RPMI7951 (cell line): ENCODE data around the gene GPC1. TPM values are rescaled to one million over a fixed set of nuclear protein-coding genes. Genes with fewer than 3 reads are reported as not detected.

Experiments
- DNase-seq: peaks from one replicate; pipeline ENCODE4 v3.0.0-alpha.2; 2012; ENCODE audit warnings: low read depth
- total RNA-seq: library from RNA; depleted of rRNA; stranded (reverse); fragments of >200 nt; shearing (Covaris generic); gene quantifications from 2 replicates; pipeline ENCODE4 v1.2.3, GENCODE V29; 2014

The GPC1 gene
- total RNA-seq, 1 experiment from 2014 or later, result 13.9 TPM

DNA sequence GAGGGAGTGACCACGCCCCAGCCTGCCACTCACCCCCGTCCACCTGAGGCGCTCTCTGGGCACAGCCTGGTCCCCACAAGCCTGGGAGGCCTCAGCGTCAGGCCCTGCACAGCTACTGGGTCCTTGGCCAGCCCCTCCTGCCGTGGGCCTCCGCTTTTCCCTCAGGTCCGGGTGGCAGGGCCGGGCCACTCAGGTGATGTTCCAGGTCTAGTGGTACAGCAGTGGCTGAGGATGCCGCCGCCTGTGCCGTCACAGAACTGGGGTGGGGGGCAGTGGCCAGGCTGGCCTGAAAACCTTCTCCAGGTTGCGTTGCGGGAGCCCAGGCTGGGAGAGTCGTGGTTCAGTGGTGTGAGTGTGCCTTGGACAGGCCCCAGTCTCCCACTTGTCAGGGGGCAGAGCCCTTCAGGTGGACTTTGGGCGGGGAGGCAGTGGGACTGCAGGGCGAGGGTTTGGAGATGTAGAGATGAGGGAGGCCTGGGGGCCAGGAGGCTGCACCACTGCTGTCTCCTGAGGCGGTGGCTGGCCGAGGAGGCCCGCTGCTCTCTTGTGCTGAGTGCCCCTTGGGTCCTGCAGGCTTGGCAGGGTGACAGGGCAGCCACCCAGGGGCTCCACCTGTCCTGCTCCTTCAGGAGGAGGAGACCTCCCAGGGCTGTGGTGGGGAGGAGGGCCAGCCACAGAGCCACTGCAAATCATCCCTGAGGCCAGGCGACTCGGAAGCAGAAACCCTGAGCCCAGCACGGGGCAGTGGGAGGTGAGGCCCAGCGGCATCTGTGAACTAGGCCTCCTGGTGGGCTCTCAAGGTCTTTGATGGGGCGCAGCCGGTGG, 7.6 kb downstream of the GPC1 start:
- DNase-seq, result no peak

DNA sequence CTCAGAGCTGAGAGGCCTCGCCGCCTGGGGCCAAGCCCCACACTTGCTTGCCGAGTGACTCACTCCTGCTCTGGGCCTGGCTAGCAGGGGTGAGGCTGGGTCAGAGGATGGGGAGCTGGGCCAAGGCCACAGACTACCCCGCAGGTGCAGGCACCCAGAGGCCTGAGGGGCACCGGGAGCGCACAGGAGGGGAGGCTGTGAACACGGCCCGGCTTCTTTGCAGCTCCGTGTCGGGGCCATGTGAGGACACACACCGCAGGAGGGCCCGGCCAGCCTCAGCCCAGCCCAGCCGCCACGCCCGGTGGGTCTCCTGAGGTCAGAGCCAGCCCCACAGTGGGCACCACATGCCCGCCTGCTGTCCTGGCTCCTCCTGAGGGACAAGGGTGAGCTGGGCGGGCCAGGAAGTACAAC, 8.4 kb downstream of the GPC1 start:
- DNase-seq, result no peak

GRCh38 chr2:240444464-240444863, 9.0 kb downstream of the GPC1 start:
- DNase-seq, result no peak

- no peak for DNase-seq
These were observed 10.6 kb downstream of the GPC1 start for GRCh38 chr2:240445961-240446663.

DNA sequence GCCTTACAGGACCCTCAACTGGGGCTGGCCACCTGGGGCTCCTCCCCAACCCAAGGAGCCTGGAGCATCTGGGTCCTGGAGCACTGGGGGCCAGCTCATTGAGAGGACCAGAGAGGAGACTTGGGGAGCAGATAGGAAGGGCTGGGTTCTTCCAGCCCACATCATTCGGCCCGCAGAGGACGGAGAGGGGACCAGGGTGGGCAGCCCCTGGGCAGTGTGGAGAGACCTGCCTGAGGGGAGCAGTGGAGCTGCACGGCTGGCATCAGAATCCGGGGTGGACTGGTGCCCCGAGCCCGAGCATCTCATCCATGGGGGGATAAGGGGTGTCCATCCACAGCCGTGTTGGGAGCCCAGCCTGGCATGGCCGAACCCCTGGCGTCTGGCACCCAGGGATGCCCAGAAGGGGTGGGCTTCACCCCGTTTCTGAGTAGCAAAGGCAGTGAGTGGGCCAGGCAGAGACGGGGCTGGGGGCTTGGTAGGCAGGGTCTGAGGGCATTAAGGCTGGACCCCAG, 11.3 kb downstream of the GPC1 start:
- no peak for DNase-seq

GRCh38 chr2:240447331-240447730, 11.9 kb downstream of the GPC1 start:
- DNase-seq, result no peak

DNA sequence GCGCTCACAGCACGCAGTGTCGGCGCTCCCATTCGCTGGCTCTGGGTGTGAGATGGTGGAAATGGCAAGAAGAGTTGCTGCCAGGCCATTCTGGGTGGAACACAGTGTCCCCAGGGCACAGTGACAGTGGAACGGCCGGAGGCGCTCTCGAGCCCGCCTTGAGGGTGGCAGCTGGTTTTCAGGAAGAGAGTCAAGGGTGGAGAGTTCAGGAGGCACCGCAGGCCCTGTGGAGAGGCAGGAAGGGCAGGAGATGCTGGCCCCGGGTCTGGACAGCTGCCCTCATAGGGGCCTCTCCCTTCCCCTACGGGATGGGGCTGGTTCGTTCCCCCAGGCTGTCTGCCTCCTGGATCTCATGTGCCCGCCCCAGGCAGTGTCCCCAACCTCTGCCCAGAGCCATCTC, 12.5 kb downstream of the GPC1 start:
- DNase-seq, result no peak

DNA sequence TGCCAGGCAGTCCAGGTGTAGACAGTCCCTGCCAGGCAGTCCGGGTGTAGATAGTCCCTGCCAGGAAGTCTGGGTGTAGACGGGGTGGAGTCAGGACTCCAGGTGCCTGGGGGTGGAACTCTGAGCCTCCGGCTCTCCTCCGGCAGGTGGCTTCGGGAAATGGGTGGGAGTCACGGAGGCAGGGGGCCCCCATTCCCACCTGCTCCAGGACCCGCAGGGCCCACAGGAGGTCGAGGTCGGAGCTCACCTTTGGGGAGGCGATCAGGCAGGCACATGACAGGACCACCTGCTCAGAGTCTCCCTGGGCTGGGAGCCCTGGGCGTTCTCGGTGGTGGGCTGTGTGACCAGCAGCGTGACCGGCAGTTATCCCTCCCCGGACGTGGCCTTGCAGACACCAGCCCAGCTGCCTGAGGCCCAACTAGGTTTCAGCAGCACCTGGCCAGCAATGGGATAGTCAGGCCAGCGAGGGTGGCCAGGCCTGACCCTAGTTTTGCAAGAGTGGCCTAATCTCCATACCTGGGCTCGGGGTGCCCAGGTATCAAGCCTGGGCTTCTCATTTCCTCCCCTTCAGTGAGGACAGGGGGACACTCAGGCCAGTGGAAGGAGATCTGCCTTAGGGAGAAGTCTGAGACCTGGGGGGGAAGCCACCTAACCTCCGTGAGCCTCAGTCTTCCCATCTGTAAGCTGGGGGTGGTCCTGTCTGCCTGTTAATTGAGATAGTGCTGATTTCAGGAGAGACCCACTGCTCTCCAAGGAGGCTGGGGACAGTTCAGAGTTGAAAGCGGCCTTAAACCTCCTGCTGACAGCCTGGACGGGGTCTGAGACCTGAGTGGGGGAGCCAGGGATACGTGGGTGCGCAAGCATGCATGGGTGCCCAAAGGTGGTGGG, 13.2 kb downstream of the GPC1 start:
- no peak for DNase-seq

- DNase-seq, result no peak
These were observed 14.5 kb downstream of the GPC1 start for GRCh38 chr2:240449764-240450531.

- no peak for DNase-seq
These were observed 15.2 kb downstream of the GPC1 start for GRCh38 chr2:240450532-240451107.

DNA sequence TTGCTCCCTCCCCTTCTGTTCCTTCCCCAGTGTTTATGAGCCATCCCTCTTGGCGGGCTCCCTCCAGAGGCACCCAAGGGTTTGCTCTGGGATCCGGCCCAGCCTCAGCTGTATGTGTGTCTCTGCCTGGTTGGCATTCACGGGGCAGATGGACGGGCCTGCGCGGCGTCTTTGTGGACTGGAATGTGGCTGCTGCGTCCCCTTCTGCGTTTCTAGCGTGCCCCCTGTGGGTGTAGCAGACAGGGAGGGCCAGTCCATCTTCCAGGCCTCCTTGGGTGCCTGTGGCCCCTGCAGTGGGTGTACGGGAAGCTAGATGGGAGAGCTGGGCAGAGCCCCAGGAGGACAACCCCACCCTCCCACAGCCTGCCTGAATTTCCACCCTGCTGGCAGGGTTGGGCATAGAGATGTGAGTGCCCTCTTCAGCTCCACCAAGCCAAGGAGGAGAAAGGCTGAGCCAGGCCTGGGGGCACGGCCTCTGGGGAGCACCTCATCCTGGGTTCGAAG, 15.7 kb downstream of the GPC1 start:
- no peak for DNase-seq

- DNase-seq, result no peak
These were observed 16.5 kb downstream of the GPC1 start for GRCh38 chr2:240451791-240452461.

DNA sequence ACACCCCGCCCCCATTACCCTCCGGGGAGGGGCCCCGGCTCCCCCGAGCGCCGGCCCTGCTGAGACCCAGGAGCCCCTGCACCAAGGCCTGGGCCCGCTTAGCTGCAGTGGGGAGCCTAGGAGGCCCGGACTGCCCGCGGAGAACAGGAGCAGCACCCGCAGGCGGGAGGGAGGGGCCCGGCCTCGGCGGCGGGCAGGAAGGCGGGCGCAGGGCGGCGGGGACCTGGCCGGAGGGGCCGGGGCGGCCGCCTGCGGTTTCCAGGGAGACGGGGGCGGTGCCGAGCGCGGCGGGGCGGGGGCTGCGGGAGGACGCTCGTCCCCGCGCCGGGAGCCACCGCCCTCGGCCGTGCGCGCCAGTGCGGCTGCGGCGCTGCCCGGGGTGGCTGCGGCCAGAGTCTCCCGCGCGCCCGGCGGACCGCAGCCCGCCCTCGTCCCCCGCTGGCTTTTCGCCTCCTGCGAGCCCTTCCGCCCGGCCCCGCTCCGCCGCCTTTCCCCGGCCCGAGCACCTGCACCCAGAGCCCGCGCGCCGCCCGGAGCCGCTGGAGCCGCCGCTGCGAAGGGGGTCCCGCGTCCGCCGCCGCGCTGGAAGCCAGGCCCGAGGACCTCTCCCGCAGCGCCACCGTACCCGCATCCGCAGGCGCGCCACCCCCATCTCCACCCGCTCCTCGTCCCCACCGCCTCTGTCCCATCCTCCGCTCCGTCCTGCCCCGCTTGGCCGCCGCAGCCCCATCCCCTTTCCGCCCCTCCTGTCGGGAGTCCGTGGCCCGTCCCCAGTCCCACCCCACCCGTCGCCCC, 17.2 kb downstream of the GPC1 start:
- DNase-seq, result peak; percentile 60

GRCh38 chr2:240453461-240454105, 18.1 kb downstream of the GPC1 start:
- DNase-seq, result no peak

DNA sequence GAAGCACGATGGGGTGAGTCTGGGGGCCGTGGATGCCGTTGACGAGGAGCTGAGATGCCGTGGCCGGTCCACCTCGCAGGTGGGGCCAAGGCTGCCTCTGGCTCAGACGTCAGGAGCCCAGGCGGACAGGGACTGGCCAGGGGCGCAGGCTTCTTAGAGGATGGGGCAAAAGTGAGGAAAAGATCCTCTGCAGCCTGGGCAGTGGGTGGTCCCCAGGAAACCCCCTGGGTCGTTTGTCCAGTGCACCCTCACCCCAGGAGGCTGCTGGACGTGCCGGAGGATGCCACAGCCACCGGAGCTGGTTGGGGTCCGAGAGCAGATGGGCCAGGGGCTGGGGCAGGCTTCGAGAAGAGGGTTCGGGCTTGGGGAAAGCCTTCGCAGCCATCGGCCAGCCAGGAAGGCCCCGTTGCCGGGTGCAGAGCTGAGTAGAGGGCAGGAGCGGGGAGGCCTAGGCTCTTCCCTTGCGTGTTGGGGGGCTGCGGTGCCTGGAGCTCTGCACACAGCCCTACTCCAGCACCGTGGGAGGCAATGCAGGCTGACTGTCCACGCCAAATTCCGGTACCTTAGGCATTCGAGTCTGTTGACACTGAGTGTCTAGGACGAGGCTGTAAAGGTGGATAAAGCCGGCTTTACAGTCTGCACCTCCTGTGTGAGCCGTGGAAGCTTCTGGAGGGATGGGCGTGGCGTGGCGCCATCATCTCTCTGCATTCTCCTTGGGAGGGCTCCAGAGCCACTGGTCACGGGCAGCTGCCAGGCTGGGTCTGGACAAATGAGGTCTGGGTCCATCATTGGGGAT, 18.8 kb downstream of the GPC1 start:
- DNase-seq, result no peak

DNA sequence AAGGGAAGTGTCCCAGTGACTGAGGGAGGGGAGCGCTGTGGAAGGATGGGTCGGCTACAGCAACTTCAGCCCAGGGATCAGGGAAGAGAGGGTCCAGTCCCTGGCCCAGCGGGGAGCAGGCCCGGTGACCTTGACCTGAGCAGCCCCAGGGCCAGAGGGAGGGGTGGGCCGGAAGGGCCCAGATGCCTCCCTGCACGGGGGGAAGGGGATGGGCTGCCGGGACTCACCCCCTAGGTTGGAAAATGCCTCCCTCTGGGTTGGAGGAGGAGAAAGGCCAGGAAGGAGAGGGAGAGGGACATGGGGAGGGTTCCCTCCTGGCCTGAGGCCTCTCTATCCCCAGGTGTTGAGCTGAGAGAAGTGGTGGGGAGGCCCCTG, 19.8 kb downstream of the GPC1 start:
- DNase-seq, result no peak

DNA sequence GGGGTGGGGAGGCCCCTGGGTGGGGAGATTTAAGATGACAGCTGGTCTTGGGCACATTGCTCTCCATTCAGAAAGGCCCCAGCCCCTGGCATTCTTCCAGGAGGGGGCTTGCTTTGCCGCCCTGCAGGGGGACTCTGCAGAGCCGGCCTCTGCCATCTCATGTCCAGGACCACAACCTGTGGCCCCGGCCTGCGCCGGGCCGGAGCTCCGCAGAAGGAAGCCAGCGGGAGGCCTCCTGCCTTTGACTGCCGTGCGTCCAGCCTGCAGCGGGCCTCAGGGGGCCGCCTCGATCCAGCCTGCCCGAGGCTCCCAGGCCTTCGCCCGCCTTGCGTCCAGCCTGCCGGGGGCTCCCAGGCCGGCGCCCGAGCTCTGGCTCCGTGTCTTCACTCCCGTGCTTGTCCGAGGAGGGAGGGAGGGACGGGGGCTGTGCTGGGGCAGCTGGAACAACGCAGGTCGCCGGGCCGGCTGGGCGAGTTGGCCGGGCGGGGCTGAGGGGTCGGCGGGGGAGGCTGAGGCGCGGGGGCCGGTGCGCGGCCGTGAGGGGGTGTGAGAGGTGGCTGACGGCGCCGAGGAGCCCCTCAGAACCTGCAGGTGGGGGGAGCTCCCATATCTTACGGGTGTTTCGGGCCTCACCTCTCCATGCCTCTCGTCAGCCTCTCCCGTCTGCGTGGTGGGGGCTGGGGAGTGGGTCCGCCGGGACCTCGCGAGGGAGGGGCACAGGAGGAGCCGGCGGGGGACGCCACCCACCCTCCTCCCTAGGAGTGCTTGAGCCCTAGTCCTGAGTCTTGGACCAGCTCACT, 20.4 kb downstream of the GPC1 start:
- DNase-seq, result no peak
